ENCODE data around the gene GALNT9.

The GALNT9 gene

DNA sequence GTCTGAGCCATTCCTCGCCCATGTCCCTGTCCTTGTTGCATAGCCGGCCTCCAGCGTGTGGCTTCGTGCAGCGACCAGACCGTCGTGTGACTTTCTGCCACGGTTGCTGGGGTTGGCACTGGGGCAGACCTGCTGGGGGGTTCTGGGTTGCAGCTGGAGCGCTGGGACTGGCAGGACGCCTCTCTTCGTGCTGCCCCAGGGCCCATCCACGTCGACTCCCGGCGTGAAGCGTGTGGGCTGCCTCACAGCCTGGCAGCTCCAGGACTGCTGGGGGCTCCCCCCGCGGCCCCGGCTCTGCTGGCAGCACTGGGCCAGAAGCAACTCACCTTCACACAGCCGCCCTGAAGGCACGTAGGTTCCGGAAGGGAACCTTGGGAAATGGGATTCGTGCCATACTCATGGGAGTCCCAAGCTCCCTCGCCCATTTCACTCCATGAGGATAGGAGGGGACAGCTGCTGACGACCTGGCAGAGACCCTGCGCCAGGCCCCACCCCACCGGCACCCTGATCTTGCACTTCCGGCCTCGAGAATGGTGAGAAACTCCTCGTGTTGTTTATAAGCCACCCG, 51.9 kb downstream of the GALNT9 start:
- ATAC-seq, result no peak
- TF ChIP-seq SNAI2 (CRISPR knock-in tag; IDR thresholded peaks at IDR 0.05), result no peak
- TF ChIP-seq ZNF70 (CRISPR knock-in tag; IDR thresholded peaks at IDR 0.05), result no peak
- TF ChIP-seq, protein P1, sequence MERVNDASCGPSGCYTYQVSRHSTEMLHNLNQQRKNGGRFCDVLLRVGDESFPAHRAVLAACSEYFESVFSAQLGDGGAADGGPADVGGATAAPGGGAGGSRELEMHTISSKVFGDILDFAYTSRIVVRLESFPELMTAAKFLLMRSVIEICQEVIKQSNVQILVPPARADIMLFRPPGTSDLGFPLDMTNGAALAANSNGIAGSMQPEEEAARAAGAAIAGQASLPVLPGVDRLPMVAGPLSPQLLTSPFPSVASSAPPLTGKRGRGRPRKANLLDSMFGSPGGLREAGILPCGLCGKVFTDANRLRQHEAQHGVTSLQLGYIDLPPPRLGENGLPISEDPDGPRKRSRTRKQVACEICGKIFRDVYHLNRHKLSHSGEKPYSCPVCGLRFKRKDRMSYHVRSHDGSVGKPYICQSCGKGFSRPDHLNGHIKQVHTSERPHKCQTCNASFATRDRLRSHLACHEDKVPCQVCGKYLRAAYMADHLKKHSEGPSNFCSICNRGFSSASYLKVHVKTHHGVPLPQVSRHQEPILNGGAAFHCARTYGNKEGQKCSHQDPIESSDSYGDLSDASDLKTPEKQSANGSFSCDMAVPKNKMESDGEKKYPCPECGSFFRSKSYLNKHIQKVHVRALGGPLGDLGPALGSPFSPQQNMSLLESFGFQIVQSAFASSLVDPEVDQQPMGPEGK (CRISPR knock-in tag; IDR thresholded peaks at IDR 0.05; ENCODE audit: borderline replicate concordance), result no peak
- no peak for TF ChIP-seq TCF4 (CRISPR knock-in tag; IDR thresholded peaks at IDR 0.05; ENCODE audit: borderline replicate concordance)
- TF ChIP-seq, protein P2, sequence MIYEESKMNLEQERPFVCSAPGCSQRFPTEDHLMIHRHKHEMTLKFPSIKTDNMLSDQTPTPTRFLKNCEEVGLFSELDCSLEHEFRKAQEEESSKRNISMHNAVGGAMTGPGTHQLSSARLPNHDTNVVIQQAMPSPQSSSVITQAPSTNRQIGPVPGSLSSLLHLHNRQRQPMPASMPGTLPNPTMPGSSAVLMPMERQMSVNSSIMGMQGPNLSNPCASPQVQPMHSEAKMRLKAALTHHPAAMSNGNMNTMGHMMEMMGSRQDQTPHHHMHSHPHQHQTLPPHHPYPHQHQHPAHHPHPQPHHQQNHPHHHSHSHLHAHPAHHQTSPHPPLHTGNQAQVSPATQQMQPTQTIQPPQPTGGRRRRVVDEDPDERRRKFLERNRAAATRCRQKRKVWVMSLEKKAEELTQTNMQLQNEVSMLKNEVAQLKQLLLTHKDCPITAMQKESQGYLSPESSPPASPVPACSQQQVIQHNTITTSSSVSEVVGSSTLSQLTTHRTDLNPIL (CRISPR knock-in tag; IDR thresholded peaks at IDR 0.05; ENCODE audit: low read depth), result no peak
- TF ChIP-seq, protein P3, sequence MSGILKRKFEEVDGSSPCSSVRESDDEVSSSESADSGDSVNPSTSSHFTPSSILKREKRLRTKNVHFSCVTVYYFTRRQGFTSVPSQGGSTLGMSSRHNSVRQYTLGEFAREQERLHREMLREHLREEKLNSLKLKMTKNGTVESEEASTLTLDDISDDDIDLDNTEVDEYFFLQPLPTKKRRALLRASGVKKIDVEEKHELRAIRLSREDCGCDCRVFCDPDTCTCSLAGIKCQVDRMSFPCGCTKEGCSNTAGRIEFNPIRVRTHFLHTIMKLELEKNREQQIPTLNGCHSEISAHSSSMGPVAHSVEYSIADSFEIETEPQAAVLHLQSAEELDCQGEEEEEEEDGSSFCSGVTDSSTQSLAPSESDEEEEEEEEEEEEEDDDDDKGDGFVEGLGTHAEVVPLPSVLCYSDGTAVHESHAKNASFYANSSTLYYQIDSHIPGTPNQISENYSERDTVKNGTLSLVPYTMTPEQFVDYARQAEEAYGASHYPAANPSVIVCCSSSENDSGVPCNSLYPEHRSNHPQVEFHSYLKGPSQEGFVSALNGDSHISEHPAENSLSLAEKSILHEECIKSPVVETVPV (CRISPR knock-in tag; IDR thresholded peaks at IDR 0.05), result no peak
- no peak for TF ChIP-seq ZNF8 (CRISPR knock-in tag; IDR thresholded peaks at IDR 0.05)
- no peak for TF ChIP-seq ZC3H10 (CRISPR knock-in tag; IDR thresholded peaks at IDR 0.05)
- TF ChIP-seq, protein P4, sequence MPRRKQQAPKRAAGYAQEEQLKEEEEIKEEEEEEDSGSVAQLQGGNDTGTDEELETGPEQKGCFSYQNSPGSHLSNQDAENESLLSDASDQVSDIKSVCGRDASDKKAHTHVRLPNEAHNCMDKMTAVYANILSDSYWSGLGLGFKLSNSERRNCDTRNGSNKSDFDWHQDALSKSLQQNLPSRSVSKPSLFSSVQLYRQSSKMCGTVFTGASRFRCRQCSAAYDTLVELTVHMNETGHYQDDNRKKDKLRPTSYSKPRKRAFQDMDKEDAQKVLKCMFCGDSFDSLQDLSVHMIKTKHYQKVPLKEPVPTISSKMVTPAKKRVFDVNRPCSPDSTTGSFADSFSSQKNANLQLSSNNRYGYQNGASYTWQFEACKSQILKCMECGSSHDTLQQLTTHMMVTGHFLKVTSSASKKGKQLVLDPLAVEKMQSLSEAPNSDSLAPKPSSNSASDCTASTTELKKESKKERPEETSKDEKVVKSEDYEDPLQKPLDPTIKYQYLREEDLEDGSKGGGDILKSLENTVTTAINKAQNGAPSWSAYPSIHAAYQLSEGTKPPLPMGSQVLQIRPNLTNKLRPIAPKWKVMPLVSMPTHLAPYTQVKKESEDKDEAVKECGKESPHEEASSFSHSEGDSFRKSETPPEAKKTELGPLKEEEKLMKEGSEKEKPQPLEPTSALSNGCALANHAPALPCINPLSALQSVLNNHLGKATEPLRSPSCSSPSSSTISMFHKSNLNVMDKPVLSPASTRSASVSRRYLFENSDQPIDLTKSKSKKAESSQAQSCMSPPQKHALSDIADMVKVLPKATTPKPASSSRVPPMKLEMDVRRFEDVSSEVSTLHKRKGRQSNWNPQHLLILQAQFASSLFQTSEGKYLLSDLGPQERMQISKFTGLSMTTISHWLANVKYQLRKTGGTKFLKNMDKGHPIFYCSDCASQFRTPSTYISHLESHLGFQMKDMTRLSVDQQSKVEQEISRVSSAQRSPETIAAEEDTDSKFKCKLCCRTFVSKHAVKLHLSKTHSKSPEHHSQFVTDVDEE (CRISPR knock-in tag; IDR thresholded peaks at IDR 0.05), result no peak
- TF ChIP-seq TOX (CRISPR knock-in tag; IDR thresholded peaks at IDR 0.05; ENCODE audit: borderline replicate concordance), result no peak
- no peak for TF ChIP-seq ESRRG (CRISPR knock-in tag; IDR thresholded peaks at IDR 0.05)
- TF ChIP-seq ZNF565 (CRISPR knock-in tag; conservative IDR thresholded peaks at IDR 0.05; ENCODE audit: low read depth), result no peak
- no peak for TF ChIP-seq GLIS3 (CRISPR knock-in tag; IDR thresholded peaks at IDR 0.05)
- TF ChIP-seq RARB (CRISPR knock-in tag; IDR thresholded peaks at IDR 0.05), result no peak
- no peak for TF ChIP-seq ARNTL (CRISPR knock-in tag; IDR thresholded peaks at IDR 0.05; ENCODE audit: borderline replicate concordance, low read depth)
- TF ChIP-seq ZFP30 (CRISPR knock-in tag; IDR thresholded peaks at IDR 0.05), result no peak

DNA sequence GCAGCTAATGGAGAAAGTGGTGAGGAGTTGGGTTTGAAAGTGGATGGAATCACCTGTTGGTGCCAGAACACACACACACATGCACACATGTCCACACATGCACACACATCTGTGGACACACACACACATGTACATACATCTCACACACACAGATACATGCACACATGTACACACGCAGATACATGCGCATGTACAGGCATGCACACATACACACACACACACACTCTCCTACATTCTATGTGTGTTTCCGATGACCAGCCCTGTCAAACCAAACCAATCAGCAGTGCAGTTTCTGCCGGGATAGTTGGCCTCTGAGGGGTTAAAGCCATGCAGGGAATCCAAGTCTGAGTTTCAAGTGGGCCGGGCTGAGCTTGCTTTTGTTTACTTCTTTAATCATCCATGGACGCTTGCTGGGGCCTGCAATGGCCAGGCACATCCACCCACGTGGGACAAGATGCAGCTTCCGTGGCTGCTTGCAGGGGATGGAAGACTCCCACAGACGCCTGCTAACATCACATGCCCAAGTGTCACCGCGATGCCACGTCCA, 52.5 kb downstream of the GALNT9 start:
- no peak for TF ChIP-seq ZC3H10 (CRISPR knock-in tag; IDR thresholded peaks at IDR 0.05)
- TF ChIP-seq, protein P1 (CRISPR knock-in tag; IDR thresholded peaks at IDR 0.05; ENCODE audit: borderline replicate concordance), result no peak
- no peak for TF ChIP-seq ZNF8 (CRISPR knock-in tag; IDR thresholded peaks at IDR 0.05)
- no peak for TF ChIP-seq OSR1 (CRISPR knock-in tag; IDR thresholded peaks at IDR 0.05)
- TF ChIP-seq, protein P3 (CRISPR knock-in tag; IDR thresholded peaks at IDR 0.05), result no peak
- no peak for TF ChIP-seq ZNF565 (CRISPR knock-in tag; conservative IDR thresholded peaks at IDR 0.05; ENCODE audit: low read depth)
- no peak for TF ChIP-seq SNAI2 (CRISPR knock-in tag; IDR thresholded peaks at IDR 0.05)
- TF ChIP-seq, protein P2 (CRISPR knock-in tag; IDR thresholded peaks at IDR 0.05; ENCODE audit: low read depth), result no peak
- no peak for TF ChIP-seq CSDC2 (CRISPR knock-in tag; IDR thresholded peaks at IDR 0.05)
- TF ChIP-seq ARNTL (CRISPR knock-in tag; IDR thresholded peaks at IDR 0.05; ENCODE audit: borderline replicate concordance, low read depth), result no peak
- TF ChIP-seq TCF4 (CRISPR knock-in tag; IDR thresholded peaks at IDR 0.05; ENCODE audit: borderline replicate concordance), result no peak
- no peak for TF ChIP-seq ZFP30 (CRISPR knock-in tag; IDR thresholded peaks at IDR 0.05)
- TF ChIP-seq, protein P4 (CRISPR knock-in tag; IDR thresholded peaks at IDR 0.05), result no peak
- ATAC-seq, result no peak
